Lower leg skin (tissue), 3 donors: Measurements from ENCODE around the gene PROM2.

Experiments used
- POLR2A ChIP-seq, 2 donors: fragments of 450-650 bp; IDR thresholded peaks; one replicate each; pipeline ENCODE4 v1.6.1; 2016 to 2017; ENCODE audit warnings: antibody characterized with exemption in 2 of 2, mild to moderate bottlenecking in 1 of 2, moderate library complexity in 1 of 2
- TF ChIP-seq, protein P1 (sequence below), 3 donors: fragments of 450-650 bp; IDR thresholded peaks; one replicate each; pipeline ENCODE4 v1.5.1; 2016; ENCODE audit warnings: antibody characterized with exemption in 3 of 3, mild to moderate bottlenecking in 3 of 3, moderate library complexity in 2 of 3

DNA sequence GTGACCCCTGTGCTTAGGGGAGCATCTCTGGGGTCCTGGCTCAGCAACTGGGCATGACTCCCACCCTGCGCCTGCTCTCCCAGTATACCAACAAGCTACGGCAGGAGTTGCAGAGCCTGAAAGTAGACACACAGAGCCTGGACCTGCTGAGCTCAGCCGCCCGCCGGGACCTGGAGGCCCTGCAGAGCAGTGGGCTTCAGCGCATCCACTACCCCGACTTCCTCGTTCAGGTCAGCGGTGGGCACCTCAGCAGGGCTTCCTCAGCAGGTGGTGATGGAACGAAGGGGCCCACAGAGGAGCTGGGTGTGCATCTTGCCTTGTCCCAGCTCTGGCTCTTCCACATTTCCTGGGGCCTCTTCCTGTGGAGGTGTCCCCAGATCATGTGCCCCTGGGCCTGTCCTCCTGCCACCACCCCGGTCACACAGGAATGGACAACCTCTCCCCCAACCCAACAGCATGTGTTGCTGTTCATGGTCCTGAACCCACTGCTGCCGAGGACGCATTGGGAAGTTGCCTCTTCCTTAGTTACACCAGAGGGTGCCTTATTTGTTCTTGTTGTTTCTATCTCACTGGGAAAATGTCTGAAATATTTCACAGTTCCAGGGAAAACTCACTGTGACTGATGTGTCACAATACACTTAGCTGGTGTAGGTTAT lies 10.8 kb downstream of the PROM2 start:
- TF ChIP-seq, protein P1, sequence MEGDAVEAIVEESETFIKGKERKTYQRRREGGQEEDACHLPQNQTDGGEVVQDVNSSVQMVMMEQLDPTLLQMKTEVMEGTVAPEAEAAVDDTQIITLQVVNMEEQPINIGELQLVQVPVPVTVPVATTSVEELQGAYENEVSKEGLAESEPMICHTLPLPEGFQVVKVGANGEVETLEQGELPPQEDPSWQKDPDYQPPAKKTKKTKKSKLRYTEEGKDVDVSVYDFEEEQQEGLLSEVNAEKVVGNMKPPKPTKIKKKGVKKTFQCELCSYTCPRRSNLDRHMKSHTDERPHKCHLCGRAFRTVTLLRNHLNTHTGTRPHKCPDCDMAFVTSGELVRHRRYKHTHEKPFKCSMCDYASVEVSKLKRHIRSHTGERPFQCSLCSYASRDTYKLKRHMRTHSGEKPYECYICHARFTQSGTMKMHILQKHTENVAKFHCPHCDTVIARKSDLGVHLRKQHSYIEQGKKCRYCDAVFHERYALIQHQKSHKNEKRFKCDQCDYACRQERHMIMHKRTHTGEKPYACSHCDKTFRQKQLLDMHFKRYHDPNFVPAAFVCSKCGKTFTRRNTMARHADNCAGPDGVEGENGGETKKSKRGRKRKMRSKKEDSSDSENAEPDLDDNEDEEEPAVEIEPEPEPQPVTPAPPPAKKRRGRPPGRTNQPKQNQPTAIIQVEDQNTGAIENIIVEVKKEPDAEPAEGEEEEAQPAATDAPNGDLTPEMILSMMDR (IDR thresholded peaks at IDR 0.05): no peak
- TF ChIP-seq POLR2A (IDR thresholded peaks at IDR 0.05): no peak
